K562 treated with DMSO at 1 percent for 24 hours (cell line): ENCODE measurements around the gene KAT2A. TPM values are rescaled to one million over a fixed set of nuclear protein-coding genes. Genes with fewer than 3 reads are reported as not detected.

Experiments
- total RNA-seq: library from RNA; unstranded; fragments of 300-600 nt; gene quantifications from 2 replicates; pipeline ENCODE4 v1.2.3, GENCODE V29; 2022; ENCODE audit warnings: low read depth; ENCODE audit not compliant: insufficient read depth

KAT2A gene
- total RNA-seq, result 25.5 and 30.0 TPM in 2 replicates

DNA sequence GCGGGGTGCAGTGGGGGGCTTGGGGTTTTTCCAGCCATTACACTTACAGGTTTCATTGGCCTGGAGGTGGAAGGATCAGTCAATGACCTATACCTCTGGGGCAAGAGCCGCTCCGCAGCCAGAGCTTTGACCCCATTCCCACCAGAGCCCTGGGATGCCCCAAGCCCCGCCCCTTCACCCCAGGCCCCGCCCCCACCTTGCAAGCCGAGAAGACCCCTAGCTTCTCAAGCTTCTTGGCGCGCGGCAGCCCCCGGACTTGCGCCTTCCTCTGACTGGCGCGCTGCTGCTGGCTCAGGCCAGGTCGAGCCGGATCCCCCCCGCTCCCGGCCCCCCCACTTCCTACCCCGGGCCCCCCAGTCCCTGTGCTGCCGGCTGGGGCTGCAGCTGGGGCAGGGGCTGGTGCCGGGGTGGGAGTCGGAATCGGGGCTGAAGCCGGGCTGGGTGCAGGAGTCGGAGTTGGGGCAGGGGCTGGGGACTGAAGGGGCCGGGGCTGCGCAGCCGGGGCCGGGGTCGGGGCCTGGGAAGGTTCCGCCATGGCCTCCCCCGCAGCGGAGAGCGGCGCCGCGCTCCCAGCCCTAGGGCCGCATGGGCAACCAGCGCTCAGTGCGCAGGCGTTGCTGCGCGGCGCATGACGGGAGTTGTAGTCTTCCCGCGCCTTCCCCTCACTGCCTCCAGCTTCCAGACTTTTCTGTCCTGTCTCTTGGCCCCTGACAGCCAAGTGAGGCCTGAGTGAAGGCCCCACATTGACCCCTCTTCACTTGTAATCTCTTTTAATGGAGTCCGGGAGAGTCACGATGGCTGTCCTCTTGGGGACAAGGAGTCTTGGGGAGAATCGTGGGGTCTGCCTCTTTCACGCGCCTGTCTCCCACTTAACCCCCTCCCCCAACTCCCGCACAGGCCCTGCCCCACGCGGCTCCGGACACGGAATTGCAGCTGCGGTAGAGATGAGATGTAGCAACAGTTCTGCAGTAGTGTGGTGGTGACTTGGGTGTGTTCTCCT is at the start of gene KAT2A:
Gene KAT2A (minus strand): TSS at position 598 of the 1,000 bp plus-strand sequence. CDS start 63 bp downstream, at position 535.

DNA sequence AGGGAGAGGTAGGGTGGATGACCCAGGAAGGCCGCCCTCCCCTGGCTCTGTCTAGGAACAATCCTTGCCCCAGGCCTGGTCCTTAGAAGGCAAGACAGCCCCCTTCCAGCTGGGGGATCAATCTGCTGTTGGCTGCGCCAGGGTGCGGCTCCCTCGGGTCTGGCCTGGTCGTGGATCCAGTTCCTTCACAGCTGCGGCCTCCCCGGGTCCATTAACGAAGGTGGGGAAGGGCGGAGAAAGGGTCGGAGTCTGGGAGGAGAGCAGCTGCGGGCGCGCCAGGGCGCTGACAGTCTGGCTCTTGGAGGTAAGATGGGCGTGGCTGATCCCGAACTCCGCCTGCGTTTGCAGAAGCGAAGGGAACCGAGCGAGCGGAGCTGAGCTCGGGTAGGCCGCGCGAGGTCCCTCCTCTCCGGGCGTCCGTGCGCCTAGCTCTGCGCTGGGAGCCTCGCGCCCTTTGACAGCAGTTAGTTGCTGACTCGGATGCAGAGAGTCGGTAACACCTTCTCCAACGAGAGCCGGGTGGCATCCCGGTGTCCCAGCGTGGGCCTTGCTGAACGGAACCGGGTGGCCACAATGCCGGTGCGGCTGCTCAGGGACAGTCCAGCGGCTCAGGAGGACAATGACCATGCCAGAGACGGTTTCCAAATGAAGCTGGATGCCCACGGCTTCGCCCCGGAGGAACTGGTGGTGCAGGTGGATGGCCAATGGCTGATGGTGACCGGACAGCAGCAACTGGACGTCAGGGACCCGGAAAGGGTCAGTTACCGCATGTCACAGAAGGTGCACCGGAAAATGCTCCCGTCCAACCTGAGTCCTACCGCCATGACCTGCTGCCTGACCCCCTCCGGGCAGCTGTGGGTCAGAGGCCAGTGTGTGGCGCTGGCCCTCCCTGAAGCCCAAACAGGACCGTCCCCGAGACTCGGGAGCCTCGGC is 1.5 kb upstream of the KAT2A start, which contains the start of gene HSPB9:
Gene HSPB9 (plus strand): TSS at position 434 of the 933 bp plus-strand sequence. CDS start 47 bp downstream, at position 481.

DNA sequence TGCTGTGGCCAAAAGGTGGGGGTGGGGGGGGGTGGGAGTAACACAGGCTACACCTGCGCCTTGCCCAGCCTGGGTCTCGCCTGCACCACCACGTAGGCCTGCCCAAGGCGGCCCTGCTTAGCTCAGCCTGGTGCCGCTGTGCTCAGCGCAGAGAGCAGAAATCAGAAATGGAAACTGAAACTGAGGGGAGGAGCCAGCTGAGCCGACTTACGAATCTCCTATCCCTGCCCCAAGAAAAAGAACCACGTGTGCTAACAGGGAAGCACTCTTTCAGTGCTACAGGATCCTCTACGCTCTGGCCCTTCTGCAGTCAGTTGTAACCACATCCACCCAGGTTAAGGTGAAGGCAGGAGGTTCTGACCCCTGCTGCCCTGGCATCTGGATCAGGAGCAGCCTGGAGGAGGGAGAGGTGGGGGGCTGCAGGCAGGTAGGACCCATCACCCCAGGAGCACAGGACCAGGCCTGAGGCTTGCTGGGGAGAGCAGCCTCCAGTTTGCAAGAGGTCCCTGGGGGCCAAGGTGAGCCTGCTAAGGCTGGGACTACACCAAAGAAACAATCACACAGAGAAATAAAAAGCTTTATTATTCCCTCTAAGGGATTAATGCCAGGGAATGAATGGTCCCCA is 8.5 kb downstream of the KAT2A start, which contains the start of gene DHX58:
Gene DHX58 (minus strand): TSS at position 163 of the 625 bp plus-strand sequence. CDS start 822 bp downstream, outside the sequence.

DNA sequence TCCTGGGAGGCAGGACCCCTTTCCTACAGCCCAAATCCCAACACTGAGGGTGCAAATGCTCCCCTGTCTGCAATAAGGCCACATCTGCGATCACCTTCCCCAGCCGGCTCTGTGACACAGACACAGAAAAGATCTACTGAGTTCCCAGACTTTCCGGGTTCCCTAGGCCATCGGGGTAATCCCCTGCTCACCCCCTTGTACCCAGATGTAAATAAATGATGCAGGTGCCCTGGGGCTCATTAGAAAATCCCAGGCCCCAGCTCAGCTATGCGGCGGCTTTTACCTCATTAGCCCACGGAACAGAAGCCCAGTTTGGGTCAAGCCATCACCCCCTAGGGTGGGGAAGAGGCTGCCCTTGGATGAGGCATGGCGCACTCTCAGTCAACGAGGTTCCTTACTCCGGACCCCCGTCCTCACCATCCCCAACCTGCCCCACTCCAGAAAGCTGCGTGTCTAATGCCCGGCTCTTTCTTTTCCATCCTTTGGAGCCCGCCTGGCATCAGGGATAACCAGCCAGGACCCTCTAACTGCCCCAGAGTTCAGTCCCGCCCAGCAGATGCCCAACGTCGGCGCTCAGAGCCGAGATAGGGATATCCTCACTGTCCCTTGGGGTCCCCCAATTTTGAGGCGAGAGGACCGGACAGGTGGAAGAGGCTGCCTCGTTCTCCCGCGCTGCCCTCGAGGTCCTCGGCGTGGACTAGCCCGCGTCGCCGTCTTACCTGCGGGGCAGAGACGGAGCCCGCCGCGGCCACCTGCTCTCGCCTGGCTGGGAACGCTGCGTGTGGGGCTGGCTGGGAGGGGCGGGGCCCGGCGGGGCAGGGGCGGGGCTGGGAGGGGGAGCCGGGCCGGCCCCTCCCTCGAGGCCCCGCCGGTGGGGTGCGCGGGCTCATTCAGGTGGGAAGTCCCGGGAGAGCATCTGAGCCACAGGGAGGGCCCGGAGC is 23.2 kb downstream of the KAT2A start, which contains the start of gene ZNF385C:
Gene ZNF385C (minus strand): TSS at position 783 of the 941 bp plus-strand sequence. CDS start 35,417 bp downstream, outside the sequence.

Other genes starting within 250 kb of the KAT2A start
- 124 and 134 TPM in 2 replicates for gene ACLY, start 202.4 kb downstream of the KAT2A start, total RNA-seq
- 1.6 and 1.7 TPM in 2 replicates for gene ODAD4, start 190.8 kb downstream of the KAT2A start, total RNA-seq
- 47.2 and 50.6 TPM in 2 replicates for gene CNP, start 154.6 kb downstream of the KAT2A start, total RNA-seq
- 74.4 and 76.9 TPM in 2 replicates for gene DNAJC7, start 103.9 kb downstream of the KAT2A start, total RNA-seq
- 118 TPM in 2 replicates for gene NKIRAS2, start 101.3 kb downstream of the KAT2A start, total RNA-seq
- gene C17orf113, start 70.8 kb downstream of the KAT2A start, total RNA-seq, result 1.6 and 2.7 TPM in 2 replicates
- gene ZNF385C, start 22.9 kb downstream of the KAT2A start, total RNA-seq, result 1.1 and 1.4 TPM in 2 replicates
- 6.9 and 12.6 TPM in 2 replicates for gene DHX58, start 8.7 kb downstream of the KAT2A start, total RNA-seq
- gene HSPB9, start 1.4 kb upstream of the KAT2A start, total RNA-seq, result 0.23 and 0.79 TPM in 2 replicates
- 167 and 173 TPM in 2 replicates for gene RAB5C, start 33.6 kb upstream of the KAT2A start, total RNA-seq
- gene KCNH4, start 59.8 kb upstream of the KAT2A start, total RNA-seq, result 0.10 and 0.15 TPM in 2 replicates
- not detected in 2 replicates for gene HCRT, start 64.1 kb upstream of the KAT2A start, total RNA-seq
- 27.7 and 28.0 TPM in 2 replicates for gene GHDC, start 73.1 kb upstream of the KAT2A start, total RNA-seq
- gene STAT5B, start 155.0 kb upstream of the KAT2A start, total RNA-seq, result 68.1 and 71.7 TPM in 2 replicates
- gene STAT5A, start 167.1 kb upstream of the KAT2A start, total RNA-seq, result 115 and 116 TPM in 2 replicates